ENCODE measurements around the gene FBXW10.
"Not testable (repeated sequence)": the region's sequence is repeated elsewhere in the genome, so short reads cannot be mapped to it uniquely, and the experiment has no call there.

DNA sequence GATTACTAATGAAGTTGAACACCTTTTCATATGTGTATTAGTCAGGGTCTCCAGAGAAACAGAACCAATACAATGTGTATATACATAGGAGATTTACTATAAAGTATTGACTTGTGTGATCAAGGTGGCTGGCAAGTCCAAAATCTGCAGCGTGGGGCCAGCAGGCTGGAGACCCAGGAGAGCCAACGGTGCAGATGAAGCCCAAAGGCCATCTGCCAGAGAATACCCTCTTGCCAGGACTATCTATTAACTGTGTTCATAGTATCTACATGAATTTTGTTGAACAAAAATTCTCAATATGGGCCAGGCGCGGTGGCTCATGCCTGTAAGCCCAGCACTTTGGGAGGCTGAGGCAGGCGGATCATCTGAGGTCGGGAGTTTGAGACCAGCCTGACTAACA lies 16.4 kb downstream of the FBXW10 start:
- TF ChIP-seq, protein P1, sequence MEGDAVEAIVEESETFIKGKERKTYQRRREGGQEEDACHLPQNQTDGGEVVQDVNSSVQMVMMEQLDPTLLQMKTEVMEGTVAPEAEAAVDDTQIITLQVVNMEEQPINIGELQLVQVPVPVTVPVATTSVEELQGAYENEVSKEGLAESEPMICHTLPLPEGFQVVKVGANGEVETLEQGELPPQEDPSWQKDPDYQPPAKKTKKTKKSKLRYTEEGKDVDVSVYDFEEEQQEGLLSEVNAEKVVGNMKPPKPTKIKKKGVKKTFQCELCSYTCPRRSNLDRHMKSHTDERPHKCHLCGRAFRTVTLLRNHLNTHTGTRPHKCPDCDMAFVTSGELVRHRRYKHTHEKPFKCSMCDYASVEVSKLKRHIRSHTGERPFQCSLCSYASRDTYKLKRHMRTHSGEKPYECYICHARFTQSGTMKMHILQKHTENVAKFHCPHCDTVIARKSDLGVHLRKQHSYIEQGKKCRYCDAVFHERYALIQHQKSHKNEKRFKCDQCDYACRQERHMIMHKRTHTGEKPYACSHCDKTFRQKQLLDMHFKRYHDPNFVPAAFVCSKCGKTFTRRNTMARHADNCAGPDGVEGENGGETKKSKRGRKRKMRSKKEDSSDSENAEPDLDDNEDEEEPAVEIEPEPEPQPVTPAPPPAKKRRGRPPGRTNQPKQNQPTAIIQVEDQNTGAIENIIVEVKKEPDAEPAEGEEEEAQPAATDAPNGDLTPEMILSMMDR (IDR thresholded peaks at IDR 0.05; ENCODE audit: borderline replicate concordance, extremely low read depth, low read length, poor library complexity, severe bottlenecking), result not testable (repeated sequence)
- TF ChIP-seq EZH2 (IDR thresholded peaks at IDR 0.05; ENCODE audit: borderline replicate concordance, low read depth, low read length, severe bottlenecking), result not testable (repeated sequence)

Measured in DND-41 (cell line).